HL-60/S4 treated with phorbol 12-myristate 13-acetate at 8.2 ng/mL for 4 days and 3 days (cell line): ENCODE data around the gene CCR9.

Source experiments
- in situ Hi-C: fragments of 300-500 bp; cut with MboI; formaldehyde crosslinking; loops from 2 replicates; pipeline ENCODE4 v1.15.0; 2022; ENCODE audit warnings: low sequenced_read_pairs

Gene CCR9

DNA sequence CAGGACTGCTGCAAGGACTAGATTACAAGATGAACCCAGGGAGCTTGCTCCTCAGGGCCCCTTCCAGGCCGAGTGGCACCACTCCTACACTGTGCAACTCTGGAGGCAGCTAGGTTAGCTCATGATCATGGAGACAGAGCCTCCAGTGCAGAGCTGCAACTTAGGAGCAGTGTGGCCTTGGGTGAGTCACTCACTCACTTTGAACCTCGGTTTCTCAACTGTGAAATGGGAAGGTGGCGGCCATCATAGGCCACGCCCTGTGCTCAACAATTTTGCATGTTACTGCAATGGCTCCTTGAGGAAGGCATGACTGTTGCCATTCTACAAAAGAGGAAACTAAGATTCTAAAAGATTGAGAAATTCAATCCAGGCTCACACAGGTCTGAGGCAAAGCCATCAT lies 45.8 kb downstream of the CCR9 start:
- in situ Hi-C loops: loop anchor here (25.0 kb wide), 1 partner anchor 430 kb away; the partner anchor contains the start of genes CCR2 and CCR5

DNA sequence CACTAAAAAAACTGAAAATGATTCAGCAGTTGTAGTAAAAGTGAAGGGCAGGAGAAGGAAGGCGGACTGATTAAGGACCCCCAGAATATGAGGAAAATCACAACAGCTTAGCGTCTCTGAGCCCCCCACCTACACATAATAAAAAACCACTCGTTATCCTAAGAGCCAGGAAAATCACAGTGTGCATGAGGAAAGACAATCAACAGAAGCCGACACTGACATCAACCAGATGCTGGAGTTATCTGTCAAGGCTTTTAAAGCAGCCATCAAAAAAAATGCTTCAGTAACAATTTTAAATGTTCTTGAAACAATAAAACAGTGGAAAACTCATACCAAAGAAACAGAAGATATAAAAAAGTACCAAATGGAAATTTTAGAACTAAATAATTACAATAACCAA lies 47.2 kb downstream of the CCR9 start:
- in situ Hi-C loops: loop anchor here (25.0 kb wide), 1 partner anchor 429 kb away; the partner anchor contains the start of genes CCR2 and CCR5

DNA sequence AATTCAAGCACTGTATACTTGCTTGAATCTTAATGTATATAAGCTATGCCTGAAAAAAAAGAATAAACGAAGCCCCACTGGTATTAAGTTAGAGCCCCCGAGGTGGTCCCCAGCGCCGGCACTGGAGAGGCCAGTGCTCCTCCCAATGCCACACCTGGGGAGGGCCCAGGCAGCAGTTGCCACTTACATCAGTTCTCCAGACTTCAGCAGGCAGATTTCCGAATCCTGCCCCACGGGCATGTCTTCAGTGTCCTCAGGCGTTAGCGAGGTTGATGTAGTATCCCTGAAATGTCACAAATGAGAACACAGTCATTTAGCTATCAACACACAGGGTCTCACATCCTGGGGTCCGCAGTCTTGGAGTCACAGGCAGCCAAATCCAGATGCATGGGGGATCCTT lies 49.9 kb downstream of the CCR9 start:
- in situ Hi-C loops: loop anchor here (25.0 kb wide), 1 partner anchor 426 kb away; the partner anchor contains the start of genes CCR2 and CCR5

DNA sequence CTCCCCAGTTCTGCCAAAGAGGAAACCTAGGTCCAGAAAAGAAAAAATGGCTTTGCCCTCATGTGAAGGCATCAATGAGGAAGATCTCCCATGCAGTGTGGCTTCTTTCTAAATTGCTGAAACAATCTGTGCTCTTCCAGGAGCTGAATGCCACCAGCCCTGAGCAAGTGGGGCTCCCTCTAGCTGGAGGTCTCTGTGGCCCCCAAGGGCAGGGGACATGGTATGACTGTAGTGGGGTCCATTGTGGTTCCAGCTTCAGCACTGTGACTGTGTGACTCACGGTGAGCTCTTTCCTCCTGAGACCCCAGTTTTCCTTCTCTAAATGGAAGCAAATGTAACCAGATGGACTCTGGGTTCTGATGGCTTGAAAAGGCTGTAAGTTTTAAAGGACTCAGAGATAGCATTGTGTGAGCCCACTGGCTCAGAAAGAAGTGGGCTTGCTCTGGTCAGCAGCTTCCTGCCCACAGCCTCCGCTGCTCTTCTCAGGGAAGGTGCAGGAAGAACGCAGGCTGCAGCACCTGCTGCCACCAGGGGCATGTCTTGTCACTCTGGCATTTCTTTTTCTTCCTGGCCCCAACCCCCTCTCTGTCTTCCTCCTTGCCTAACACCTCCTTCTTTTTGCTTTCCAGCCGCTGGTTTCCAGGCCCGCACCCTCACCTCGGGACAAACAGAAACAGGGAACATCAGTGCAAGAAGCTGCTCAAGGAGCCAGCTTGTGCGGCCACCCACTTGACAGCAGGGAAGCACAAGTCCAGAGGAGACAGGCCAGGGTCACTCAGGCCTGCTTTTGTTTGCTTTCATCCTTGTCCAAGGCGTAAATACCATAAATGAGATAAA lies 51.1 kb downstream of the CCR9 start:
- in situ Hi-C loops: loop anchor here (25.0 kb wide), 1 partner anchor 425 kb away; the partner anchor contains the start of genes CCR2 and CCR5

DNA sequence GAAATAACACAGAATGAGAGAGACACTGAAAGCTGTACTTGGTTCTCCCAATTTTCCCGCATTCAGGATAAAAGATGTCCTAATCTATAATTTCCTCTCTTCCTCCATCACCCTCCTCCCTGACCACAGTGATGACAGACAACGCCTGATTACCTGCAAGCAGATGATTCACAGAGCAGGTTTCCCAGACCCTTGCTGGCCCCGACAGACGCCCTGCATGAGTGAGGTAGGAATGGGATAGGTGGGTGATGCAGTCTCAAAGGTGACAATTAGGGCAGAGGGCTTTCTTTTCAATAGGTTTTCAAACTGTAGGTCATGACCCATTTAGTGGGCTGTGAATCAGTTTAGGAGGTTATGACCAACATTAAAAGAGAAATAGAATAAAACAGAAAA lies 51.7 kb downstream of the CCR9 start:
- in situ Hi-C loops: loop anchor here (25.0 kb wide), 1 partner anchor 424 kb away; the partner anchor contains the start of genes CCR2 and CCR5

DNA sequence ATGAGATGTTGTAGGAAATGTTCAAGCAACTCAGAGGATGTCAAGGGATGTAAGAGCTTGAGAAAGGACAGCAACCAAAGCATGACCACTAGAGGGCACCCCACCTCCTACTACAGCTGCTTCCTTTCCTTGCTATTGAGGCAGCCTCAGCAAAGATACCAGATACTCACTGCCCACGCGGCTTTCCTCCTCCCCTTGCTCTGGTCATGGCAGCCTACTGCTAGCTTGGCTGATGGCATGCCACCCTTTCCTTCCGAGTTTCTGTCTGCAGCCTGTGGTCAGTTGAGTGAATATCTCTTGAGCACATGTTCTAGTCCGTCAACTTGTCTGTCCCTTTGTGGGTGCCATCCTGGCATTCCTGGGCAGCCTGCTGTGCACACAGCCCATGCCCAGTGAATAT lies 52.5 kb downstream of the CCR9 start:
- in situ Hi-C loops: loop anchor here (25.0 kb wide), 1 partner anchor 423 kb away; the partner anchor contains the start of genes CCR2 and CCR5

DNA sequence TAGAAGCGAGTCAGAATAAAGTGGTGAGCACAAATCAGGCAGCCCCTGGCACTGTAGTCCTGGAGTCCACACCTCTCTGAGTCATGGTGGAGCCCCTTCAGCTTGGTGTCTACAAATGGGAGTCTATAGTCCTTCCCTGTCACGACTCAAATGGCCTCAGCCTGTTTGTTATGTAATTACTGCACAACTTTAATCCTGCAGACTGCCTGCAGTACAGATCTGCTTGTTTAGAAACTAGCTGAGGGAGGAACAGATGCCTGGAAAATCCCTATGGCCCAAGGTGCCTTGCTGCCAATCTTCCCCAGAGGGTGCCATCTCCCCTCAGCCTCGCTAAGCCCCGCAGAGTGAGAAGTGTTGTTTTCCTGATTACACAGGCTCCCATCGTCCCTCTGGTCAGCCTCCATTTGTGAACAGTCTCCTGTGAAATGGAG lies 53.0 kb downstream of the CCR9 start:
- in situ Hi-C loops: loop anchor here (25.0 kb wide), 1 partner anchor 423 kb away; the partner anchor contains the start of genes CCR2 and CCR5

DNA sequence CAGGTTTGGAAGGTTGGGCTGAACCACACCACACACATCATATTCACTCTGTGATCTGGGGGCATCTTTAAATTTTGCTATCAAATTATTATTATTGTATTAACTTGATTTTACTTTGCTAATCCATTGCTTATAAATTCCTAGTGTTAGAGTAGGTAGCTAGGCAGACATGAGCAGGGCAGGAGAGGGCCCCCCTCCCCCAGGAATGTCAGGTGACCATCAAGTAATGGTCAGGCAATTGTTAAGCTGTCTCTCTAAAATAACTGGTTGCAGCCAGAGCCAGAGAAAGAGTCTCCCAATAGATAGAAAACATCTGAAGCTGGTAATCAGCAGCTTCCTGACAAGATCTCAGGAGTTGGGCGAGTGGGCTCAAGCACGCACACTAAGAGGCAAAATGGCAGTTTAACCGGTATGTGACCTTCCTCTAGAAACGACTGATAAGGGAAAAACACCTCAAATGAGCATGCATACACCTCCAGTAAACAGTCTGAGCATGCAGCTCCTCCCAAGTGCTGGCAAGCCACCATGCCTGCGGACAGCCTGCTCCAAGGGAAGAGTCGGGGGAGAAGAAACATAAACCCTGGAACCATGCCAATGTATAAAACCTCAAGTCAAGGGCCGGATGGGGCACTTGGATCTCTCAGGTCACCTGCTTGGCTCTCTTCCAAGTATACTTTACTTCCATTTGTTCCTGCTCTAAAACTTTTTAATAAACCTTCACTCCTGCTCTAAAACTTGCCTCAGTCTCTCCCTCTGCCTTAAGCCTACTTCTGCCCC lies 53.8 kb downstream of the CCR9 start:
- in situ Hi-C loops: loop anchor here (10.0 to 25.0 kb wide), 2 partner anchors 135 to 422 kb away; partner anchors contain the start of genes CCR2 and CCR5

DNA sequence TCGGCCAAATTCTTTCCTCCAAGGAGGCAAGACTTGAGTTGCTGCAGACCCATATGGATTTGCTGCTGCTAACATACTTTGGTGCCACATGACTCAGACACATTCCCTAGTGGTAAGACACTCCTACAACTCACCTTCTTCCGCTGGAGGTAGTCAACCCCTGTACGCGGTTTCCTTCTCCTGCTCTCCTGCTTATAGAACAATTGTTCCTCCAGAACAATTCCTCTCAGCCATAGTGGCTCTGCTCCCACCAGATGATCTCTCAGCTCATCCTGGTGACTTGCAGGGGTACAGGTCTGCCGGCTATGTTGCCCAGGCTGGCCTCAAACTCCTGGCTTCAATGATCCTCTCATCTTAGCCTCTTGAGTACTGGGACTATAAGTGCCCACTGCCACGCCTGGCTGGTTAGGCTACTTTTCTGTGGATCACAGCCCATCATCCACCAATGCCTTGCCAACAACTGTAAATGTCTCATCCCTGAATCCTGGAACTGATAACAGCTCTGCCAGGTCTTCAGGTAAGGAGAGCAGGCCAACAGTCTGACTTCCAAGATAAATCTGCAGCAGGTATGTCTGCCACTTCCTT lies 54.5 kb downstream of the CCR9 start:
- in situ Hi-C loops: loop anchor here (10.0 to 25.0 kb wide), 2 partner anchors 134 to 421 kb away; partner anchors contain the start of genes CCR2 and CCR5

DNA sequence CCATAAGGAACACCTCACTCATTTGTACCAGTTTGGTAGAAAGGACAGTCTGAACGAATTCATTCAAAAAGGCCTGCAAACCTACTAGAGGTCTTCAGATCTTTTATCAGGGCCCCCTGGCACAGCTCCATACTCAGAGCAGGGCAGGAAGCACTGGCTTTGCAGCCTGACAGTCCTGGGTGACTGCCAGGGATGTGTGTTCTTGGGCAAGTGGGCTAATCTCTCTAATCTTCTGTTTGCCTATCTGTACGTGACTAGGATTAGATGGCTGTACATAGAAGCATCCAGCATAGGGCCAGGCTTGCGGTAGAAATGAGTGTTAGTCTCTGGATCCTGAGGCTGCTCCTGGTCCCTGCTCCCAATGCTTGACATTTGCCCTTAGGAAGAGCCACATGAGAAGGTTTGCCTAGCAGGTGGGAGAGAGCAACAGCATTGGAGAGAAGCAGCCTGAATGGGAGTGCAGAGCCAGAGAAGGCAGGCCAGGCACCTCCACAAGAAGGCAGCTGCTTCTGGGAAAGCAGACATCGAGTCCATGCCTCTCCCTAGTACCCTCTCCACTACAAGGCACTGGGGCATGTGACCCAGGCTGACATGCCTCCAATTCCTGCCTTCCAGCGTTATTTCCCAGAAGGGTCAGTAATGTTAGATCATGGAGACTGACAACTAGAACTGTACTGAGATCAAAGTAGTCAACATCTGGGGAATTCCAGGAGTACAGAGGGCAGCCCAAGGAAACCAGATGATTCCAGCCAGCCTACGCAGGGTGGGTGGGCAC lies 55.9 kb downstream of the CCR9 start:
- in situ Hi-C loops: loop anchor here (10.0 to 25.0 kb wide), 2 partner anchors 133 to 420 kb away; partner anchors contain the start of genes CCR2 and CCR5

DNA sequence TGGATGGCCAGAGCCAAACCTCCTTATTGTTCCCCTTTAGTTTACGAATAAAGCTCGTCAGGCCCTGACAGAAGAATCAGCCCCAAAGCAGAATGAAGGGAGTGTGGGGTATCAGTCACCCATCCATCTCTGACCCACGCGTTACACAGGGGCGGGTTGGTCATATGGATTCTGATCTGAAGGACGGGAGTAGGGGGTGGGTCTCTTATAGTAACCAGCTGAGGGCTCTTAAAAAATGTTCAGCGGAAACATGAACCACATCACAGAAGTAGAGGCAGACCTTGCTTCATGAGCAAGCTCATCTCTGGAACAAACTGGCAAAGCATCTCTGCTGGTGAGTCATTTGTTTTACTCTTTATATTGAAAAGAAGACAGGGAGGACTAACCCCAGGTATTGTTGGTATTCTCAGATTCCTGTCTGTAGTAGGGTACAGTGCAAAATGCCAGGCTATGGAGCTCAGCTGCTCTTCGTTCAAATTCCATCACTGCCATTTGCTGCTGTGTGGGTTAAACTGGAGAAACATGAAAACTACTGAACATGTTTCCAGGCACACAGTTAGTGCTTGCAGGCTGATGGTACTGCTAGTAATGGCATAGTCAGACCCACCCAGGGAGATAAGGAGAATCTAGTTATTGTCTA lies 57.0 kb downstream of the CCR9 start, which contains the start of gene CXCR6:
Gene CXCR6, plus strand, starts transcription at position 258 of the 640 bp plus-strand sequence. CDS start 3,018 bp downstream, outside the sequence.
- in situ Hi-C loops: loop anchor here (10.0 to 25.0 kb wide), 2 partner anchors 131 to 419 kb away; partner anchors contain the start of genes CCR2 and CCR5

DNA sequence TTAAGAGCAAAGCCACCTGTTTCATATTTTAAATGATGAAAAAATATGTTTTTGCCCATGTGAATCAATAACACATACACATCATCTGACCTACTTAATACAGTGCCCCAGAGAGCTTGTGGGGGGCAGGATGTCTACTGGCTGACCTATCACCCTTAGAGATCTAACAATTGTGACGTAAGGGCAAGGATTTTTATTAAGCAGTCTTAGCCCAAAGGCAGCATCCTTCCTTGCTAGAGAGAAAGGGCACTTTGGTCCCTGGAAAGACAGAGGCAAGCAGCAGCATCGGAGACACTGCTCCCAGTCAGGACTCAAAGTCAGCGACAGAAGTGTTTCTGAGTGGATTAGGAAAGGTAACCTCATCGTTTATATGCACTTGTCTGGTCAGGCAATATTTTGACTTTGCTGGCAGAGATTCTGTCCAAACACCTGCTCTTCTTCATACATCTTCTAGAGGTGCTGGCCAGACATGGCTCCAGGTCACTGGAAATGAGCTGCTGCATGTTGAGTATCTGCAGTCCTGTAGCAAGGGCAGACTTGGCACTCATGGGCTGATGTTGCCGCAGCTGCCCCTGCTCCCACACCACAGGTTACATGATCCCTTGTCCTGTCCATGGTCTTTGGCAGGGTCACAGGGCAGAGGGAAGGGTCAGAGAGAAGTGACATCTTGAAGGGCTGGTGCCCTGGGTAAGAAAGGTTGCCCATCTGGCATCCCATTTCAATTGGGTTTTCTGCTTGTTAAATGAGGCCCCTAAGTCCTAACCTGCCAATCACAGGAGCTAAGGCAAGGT lies 58.7 kb downstream of the CCR9 start:
- in situ Hi-C loops: loop anchor here (10.0 to 25.0 kb wide), 2 partner anchors 130 to 417 kb away; partner anchors contain the start of genes CCR2 and CCR5

DNA sequence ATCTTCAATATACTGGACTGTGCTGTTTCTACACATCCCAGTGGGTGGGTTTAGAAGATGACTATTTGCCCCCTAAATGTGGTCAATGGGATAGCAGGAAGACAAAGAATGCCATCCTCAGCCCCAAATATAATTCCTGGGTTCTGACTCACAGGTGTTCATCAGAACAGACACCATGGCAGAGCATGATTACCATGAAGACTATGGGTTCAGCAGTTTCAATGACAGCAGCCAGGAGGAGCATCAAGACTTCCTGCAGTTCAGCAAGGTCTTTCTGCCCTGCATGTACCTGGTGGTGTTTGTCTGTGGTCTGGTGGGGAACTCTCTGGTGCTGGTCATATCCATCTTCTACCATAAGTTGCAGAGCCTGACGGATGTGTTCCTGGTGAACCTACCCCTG lies 60.0 kb downstream of the CCR9 start:
- in situ Hi-C loops: loop anchor here (10.0 to 25.0 kb wide), 2 partner anchors 128 to 416 kb away; partner anchors contain the start of genes CCR2 and CCR5

DNA sequence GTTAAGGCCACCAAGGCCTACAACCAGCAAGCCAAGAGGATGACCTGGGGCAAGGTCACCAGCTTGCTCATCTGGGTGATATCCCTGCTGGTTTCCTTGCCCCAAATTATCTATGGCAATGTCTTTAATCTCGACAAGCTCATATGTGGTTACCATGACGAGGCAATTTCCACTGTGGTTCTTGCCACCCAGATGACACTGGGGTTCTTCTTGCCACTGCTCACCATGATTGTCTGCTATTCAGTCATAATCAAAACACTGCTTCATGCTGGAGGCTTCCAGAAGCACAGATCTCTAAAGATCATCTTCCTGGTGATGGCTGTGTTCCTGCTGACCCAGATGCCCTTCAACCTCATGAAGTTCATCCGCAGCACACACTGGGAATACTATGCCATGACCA lies 60.5 kb downstream of the CCR9 start:
- in situ Hi-C loops: loop anchor here (10.0 to 25.0 kb wide), 2 partner anchors 128 to 415 kb away; partner anchors contain the start of genes CCR2 and CCR5

DNA sequence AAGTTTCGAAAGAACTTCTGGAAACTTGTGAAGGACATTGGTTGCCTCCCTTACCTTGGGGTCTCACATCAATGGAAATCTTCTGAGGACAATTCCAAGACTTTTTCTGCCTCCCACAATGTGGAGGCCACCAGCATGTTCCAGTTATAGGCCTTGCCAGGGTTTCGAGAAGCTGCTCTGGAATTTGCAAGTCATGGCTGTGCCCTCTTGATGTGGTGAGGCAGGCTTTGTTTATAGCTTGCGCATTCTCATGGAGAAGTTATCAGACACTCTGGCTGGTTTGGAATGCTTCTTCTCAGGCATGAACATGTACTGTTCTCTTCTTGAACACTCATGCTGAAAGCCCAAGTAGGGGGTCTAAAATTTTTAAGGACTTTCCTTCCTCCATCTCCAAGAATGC lies 61.0 kb downstream of the CCR9 start:
- in situ Hi-C loops: loop anchor here (10.0 to 25.0 kb wide), 2 partner anchors 127 to 415 kb away; partner anchors contain the start of genes CCR2 and CCR5

DNA sequence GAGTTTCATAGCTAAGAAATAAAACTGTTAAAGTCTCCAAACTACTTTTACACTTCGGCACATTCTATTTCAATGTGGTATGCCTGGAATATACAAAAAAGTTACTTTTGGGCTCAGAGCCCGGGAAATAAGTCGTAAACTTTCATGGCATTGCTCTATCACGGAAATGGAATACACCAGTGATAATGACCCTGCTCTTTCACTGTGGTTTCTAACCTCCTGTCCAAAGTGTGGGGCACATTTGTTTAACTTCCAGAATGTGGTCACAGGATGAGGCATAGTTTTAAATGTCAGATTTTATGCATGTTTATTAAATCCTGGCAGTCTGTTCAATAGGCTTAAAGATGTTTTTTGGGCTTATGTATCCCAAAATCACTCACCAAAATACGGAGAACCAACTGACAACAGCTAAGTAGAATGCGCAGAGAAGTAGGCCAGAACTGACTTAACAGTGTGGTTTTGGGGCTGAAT lies 62.0 kb downstream of the CCR9 start:
- in situ Hi-C loops: loop anchor here (10.0 to 25.0 kb wide), 2 partner anchors 126 to 414 kb away; partner anchors contain the start of genes CCR2 and CCR5

DNA sequence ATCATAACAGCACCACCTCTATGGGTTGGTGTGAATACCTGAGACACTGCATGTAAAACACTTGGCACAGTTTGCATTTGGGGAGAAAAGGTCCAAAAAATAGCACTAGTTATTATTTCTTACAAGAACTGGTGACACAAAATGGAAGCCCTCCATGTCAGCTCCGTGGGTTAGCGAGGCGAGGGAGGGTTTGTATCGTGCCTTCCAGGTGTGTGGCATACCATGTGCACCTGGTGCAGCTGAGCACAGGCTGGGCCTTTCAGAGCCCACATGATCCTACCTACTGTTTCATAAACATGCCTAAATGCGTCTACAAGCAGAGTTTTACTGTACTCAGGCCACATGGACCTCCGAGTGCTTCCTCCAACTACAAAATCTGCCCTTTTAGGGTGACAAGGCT lies 62.5 kb downstream of the CCR9 start:
- in situ Hi-C loops: loop anchor here (10.0 to 25.0 kb wide), 2 partner anchors 126 to 413 kb away; partner anchors contain the start of genes CCR2 and CCR5
